Heart left ventricle (tissue), 16 donors: ENCODE data around the gene FAM20C. TPM values are rescaled to one million over a fixed set of nuclear protein-coding genes. Genes with fewer than 3 reads are reported as not detected.

Experiments used
- ATAC-seq, 4 donors: fragments of 200-7000 bp; cut with Tn5 transposase; one replicate each; pipeline ENCODE4 v1.9.1; 2020 to 2022; ENCODE audit warnings: moderate library complexity in 4 of 4, mild to moderate bottlenecking in 3 of 4, moderate number of reproducible peaks in 1 of 4
- DNase-seq, 5 donors: peaks; one replicate each; pipeline ENCODE4 v3.0.0-alpha.2; 2020
- H3K27ac ChIP-seq, 12 donors: fragments of 200-600 bp; sonication (generic) in 4 of 12; one replicate each; pipeline versions ENCODE4 v1.5.0 to v1.8.0; 2016 to 2022; ENCODE audit warnings: mild to moderate bottlenecking in 2 of 12
- H3K27me3 ChIP-seq, 9 donors: fragments of 200-600 bp; sonication (generic) in 2 of 9; one replicate each; pipeline versions ENCODE4 v1.5.1 to v1.8.0; 2016 to 2022; ENCODE audit warnings: mild to moderate bottlenecking in 3 of 9
- H3K36me3 ChIP-seq, 9 donors: fragments of 200-600 bp; sonication (generic) in 2 of 9; one replicate each; pipeline versions ENCODE4 v1.5.0 to v1.8.0; 2018 to 2022; ENCODE audit warnings: mild to moderate bottlenecking in 2 of 9
- H3K4me1 ChIP-seq, 12 donors: fragments of 200-600 bp; sonication (generic) in 4 of 12; one replicate each; pipeline versions ENCODE4 v1.5.0 to v1.8.0; 2016 to 2022; ENCODE audit warnings: mild to moderate bottlenecking in 3 of 12
- H3K4me3 ChIP-seq, 12 donors: fragments of 200-600 bp; sonication (generic) in 4 of 12; one replicate each; pipeline versions ENCODE4 v1.5.0 to v1.8.0; 2017 to 2022; ENCODE audit warnings: mild to moderate bottlenecking in 9 of 12, moderate library complexity in 4 of 12
- H3K9me3 ChIP-seq, 12 donors: fragments of 200-600 bp; sonication (generic) in 4 of 12; one replicate each; pipeline versions ENCODE4 v1.5.0 to v1.8.0; 2016 to 2022; ENCODE audit warnings: mild to moderate bottlenecking in 1 of 12
- POLR2A ChIP-seq, 2 donors: fragments of 450-650 bp; IDR thresholded peaks; one replicate each; pipeline ENCODE4 v1.6.1; 2017; ENCODE audit warnings: antibody characterized with exemption in 2 of 2, mild to moderate bottlenecking in 2 of 2, moderate library complexity in 2 of 2
- WGBS, 4 donors: extraction: QIAGEN DNeasy Blood & Tissue Kit in 2 of 4; methylation state at CpG; one replicate each; pipeline versions ENCODE4 v1.1.5 to v1.1.7; 2013 to 2018; 5-methylcytosine and 5-hydroxymethylcytosine counted together
- intact Hi-C, 10 donors: fragments of 100-400 bp; cut with DNase I; formaldehyde crosslinking; loops; one replicate each; pipeline versions ENCODE4 v1.11.1 to v1.14.2; 2022
- polyA plus RNA-seq, 2 donors: library from polyadenylated mRNA; stranded (reverse); fragments of 200-250 nt; gene quantifications; one replicate each; pipeline ENCODE4 v1.2.3, GENCODE V29; 2013
- total RNA-seq, 9 donors: library from RNA; depleted of rRNA in 2 of 9; stranded (reverse); fragments of >200 nt in 2 of 9; fragmentation: NEBNext Ultra II Directional in 3 of 9; extraction: Animal tissue kit (Norgen Biotek cat#: 25700) in 3 of 9; gene quantifications; one replicate each; pipeline versions ENCODE4 v1.1.0 to v1.2.4, GENCODE V29; 2016 to 2023
- TF ChIP-seq, protein P1 (sequence below), 12 donors: fragments of 200-600 bp; sonication (generic) in 4 of 12; IDR thresholded peaks; one replicate each; pipeline versions ENCODE4 v1.5.0 to v1.8.0; 2018 to 2022; ENCODE audit warnings: antibody characterized with exemption in 12 of 12, mild to moderate bottlenecking in 5 of 12
- donor health status: ischemic (EF 13 %, LVEDD 7.1; RV severe dilation, severe dysfunction).
- donor health status: healthy with polysubstance abuse.
- donor health status: DM: no; HTN: yes; CAD: no.
- donor health status: DM: no; HTN: no; CAD: no.
- donor health status: ischemic (EF 25% LVEDD 6.9; RV normal size, moderate dysfunction).
- donor health status: ischemic (EF 25% LVEDD 5.7; RV mildly dilated, moderate dysfunction).
- donor health status: healthy.
- donor health status: DM: yes; HTN: yes; CAD: no.
- donor health status: ischemic (EF 35%, LVEDD 5.7; RV mildly dilated, moderate dysfunction).
- donor health status: nonischemic (EF 11% LVEDD 7.7; RV severe dilation, severe dysfunction).
- donor health status: DM: yes; HTN: yes; CAD: no.
- donor health status: PGD.
- donor health status: ischemic (EF 29% LVEDD 5.4; RV normal size, mild dysfunction).
- donor health status: nonischemic (EF 23%, LVEDD 6.1; RV moderate dilation, normal function).

FAM20C gene
- total and polyA plus RNA-seq, 11 donors, result 11.1 to 52.0 (median 21.0) TPM

- DNase-seq (peak in 2 of 5 donors; percentile 18 to 20), ATAC-seq (no peak)
- intact Hi-C loops, result no loop called here
- Histone ChIP-seq H3K36me3 (peaks cover 0 to 65% (median 44%) of the 10 kb centered on the region in 9 donors), H3K27ac (no peak overlapping the region), H3K4me3 (no peak overlapping the region), H3K9me3 (peaks cover 0 to 7% (median 0%) of the 10 kb centered on the region in 12 donors), H3K27me3 (no peaks in the 10 kb centered on the region), H3K4me1 (no peaks in the 10 kb centered on the region)
- WGBS, 4 donors, result 90 to 97% (median 96%) methylated on average over 15 of the region's 15 CpGs
- TF ChIP-seq POLR2A (IDR thresholded peaks at IDR 0.05), result no peak
- TF ChIP-seq, protein P1, sequence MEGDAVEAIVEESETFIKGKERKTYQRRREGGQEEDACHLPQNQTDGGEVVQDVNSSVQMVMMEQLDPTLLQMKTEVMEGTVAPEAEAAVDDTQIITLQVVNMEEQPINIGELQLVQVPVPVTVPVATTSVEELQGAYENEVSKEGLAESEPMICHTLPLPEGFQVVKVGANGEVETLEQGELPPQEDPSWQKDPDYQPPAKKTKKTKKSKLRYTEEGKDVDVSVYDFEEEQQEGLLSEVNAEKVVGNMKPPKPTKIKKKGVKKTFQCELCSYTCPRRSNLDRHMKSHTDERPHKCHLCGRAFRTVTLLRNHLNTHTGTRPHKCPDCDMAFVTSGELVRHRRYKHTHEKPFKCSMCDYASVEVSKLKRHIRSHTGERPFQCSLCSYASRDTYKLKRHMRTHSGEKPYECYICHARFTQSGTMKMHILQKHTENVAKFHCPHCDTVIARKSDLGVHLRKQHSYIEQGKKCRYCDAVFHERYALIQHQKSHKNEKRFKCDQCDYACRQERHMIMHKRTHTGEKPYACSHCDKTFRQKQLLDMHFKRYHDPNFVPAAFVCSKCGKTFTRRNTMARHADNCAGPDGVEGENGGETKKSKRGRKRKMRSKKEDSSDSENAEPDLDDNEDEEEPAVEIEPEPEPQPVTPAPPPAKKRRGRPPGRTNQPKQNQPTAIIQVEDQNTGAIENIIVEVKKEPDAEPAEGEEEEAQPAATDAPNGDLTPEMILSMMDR (IDR thresholded peaks at IDR 0.05), result no peak
Measured at GRCh38 chr7:259191-259505, 66.8 kb downstream of the FAM20C start.

- peak in 3 of 5 donors; percentile 18 to 21 (median 19) for DNase-seq
- ATAC-seq, result no peak
- Histone ChIP-seq H3K27me3 (no peaks in the 10 kb centered on the region), H3K4me3 (no peak overlapping the region), H3K36me3 (peaks cover 0 to 60% (median 41%) of the 10 kb centered on the region in 9 donors), H3K9me3 (peaks cover 0 to 7% (median 0%) of the 10 kb centered on the region in 12 donors), H3K27ac (no peak overlapping the region), H3K4me1 (no peaks in the 10 kb centered on the region)
- TF ChIP-seq, protein P1 (IDR thresholded peaks at IDR 0.05), result no peak
- no peak for TF ChIP-seq POLR2A (IDR thresholded peaks at IDR 0.05)
- intact Hi-C loops, result no loop called here
- 91 to 96% (median 95%) methylated on average over 33 to 44 of the region's 44 CpGs for WGBS, 4 donors
Measured at GRCh38 chr7:259751-260405, 67.5 kb downstream of the FAM20C start.

GRCh38 chr7:260441-261281 lies 68.3 kb downstream of the FAM20C start:
- WGBS, 4 donors, result 94 to 96% (median 94%) methylated on average over 26 to 35 of the region's 35 CpGs
- intact Hi-C loops, result no loop called here

More at GRCh38 chr7:260441-261281, 68.3 kb downstream of the FAM20C start:
- TF ChIP-seq POLR2A (IDR thresholded peaks at IDR 0.05), result no peak
- TF ChIP-seq, protein P1 (IDR thresholded peaks at IDR 0.05), result no peak
- peaks cover 0 to 7% (median 0%) of the 10 kb centered on the region in 12 donors for H3K9me3 ChIP-seq
- ATAC-seq, result no peak
- peak in 3 of 5 donors; percentile 18 to 56 (median 19) for DNase-seq
- no peak overlapping the region for H3K4me3 ChIP-seq
- H3K36me3 ChIP-seq, result peaks cover 0 to 55% (median 41%) of the 10 kb centered on the region in 9 donors
- no peaks in the 10 kb centered on the region for H3K27me3 ChIP-seq
- no peak overlapping the region for H3K27ac ChIP-seq
- no peaks in the 10 kb centered on the region for H3K4me1 ChIP-seq
